Nephron progenitor cell (in vitro differentiated cells): ENCODE data around the gene SMYD1.
A peak's percentile ranks its signal among the peaks of the same experiment; 100 is the strongest.

Source experiments
- DNase-seq: peaks from one replicate; pipeline ENCODE4 v3.0.0; 2021
- H3K27ac Mint-ChIP-seq: 2 replicates; pipeline ENCODE4 v1.8.0; 2021; ENCODE audit warnings: mild to moderate bottlenecking, moderate library complexity, mixed read lengths
- H3K27me3 Mint-ChIP-seq: 2 replicates; pipeline ENCODE4 v1.8.0; 2021; ENCODE audit warnings: mild to moderate bottlenecking, low read depth, mixed read lengths; ENCODE audit not compliant: poor library complexity
- H3K36me3 Mint-ChIP-seq: 2 replicates; pipeline ENCODE4 v1.8.0; 2021; ENCODE audit warnings: low read depth, mixed read lengths
- H3K4me1 Mint-ChIP-seq: 2 replicates; pipeline ENCODE4 v1.8.0; 2021; ENCODE audit warnings: mixed read lengths
- H3K4me3 Mint-ChIP-seq: 2 replicates; pipeline ENCODE4 v1.8.0; 2021; ENCODE audit warnings: mild to moderate bottlenecking, moderate library complexity, mixed read lengths
- H3K9me3 Mint-ChIP-seq: 2 replicates; pipeline ENCODE4 v1.8.0; 2021; ENCODE audit warnings: mild to moderate bottlenecking, moderate library complexity, mixed read lengths
- CTCF ChIP-seq: fragments of 200-600 bp; sonication (generic); IDR thresholded peaks from 2 replicates; pipeline ENCODE4 v1.5.0; 2021; ENCODE audit warnings: antibody characterized with exemption

SMYD1 gene

GRCh38 chr2:88053296-88053695 lies 14.3 kb upstream of the SMYD1 start:
- DNase-seq = no peak
- Mint-ChIP-seq H3K4me3 (peak overlapping the region; percentile 97), H3K9me3 (no peaks in the 10 kb centered on the region), H3K36me3 (peaks cover 37% of the 10 kb centered on the region), H3K27ac (peak overlapping the region; percentile 4), H3K27me3 (peaks cover 8% of the 10 kb centered on the region), H3K4me1 (peaks cover 40% of the 10 kb centered on the region)
- TF ChIP-seq CTCF = no peak

- H3K36me3 Mint-ChIP-seq = peaks cover 33% of the 10 kb centered on the region
- H3K27me3 Mint-ChIP-seq = peaks cover 12% of the 10 kb centered on the region
- TF ChIP-seq CTCF = no peak
- H3K9me3 Mint-ChIP-seq = no peaks in the 10 kb centered on the region
- DNase-seq = no peak
- peaks cover 40% of the 10 kb centered on the region for H3K4me1 Mint-ChIP-seq
- peak overlapping the region; percentile 4 for H3K27ac Mint-ChIP-seq
- H3K4me3 Mint-ChIP-seq = peak overlapping the region; percentile 97
These were observed 13.5 kb upstream of the SMYD1 start for GRCh38 chr2:88053934-88054781.

GRCh38 chr2:88054782-88055370 lies 12.7 kb upstream of the SMYD1 start:
- TF ChIP-seq CTCF = no peak
- peaks cover 30% of the 10 kb centered on the region for H3K36me3 Mint-ChIP-seq
- no peak for DNase-seq
- H3K27me3 Mint-ChIP-seq = peaks cover 12% of the 10 kb centered on the region
- H3K27ac Mint-ChIP-seq = peak overlapping the region; percentile 88
- peaks cover 40% of the 10 kb centered on the region for H3K4me1 Mint-ChIP-seq
- H3K4me3 Mint-ChIP-seq = peak overlapping the region; percentile 97
- H3K9me3 Mint-ChIP-seq = no peaks in the 10 kb centered on the region

GRCh38 chr2:88055371-88056128 lies 12.1 kb upstream of the SMYD1 start, which contains the start of gene KRCC1:
Gene KRCC1 (minus strand): TSS chr2:88055783. CDS start chr2:88028563, 27,220 bp downstream.
- Mint-ChIP-seq H3K27me3 (peaks cover 12% of the 10 kb centered on the region), H3K27ac (peak within 1 kb of the TSS; percentile 88), H3K4me1 (peaks cover 40% of the 10 kb centered on the region), H3K36me3 (peaks cover 26% of the 10 kb centered on the region), H3K4me3 (peak within 1 kb of the TSS; percentile 97), H3K9me3 (no peaks in the 10 kb centered on the region)
- no peak for TF ChIP-seq CTCF
- DNase-seq = peak; percentile 94

- Mint-ChIP-seq H3K27me3 (peaks cover 12% of the 10 kb centered on the region), H3K4me1 (peaks cover 45% of the 10 kb centered on the region), H3K9me3 (no peaks in the 10 kb centered on the region), H3K36me3 (peaks cover 13% of the 10 kb centered on the region), H3K4me3 (no peak overlapping the region), H3K27ac (no peak overlapping the region)
- no peak for DNase-seq
- TF ChIP-seq CTCF = no peak
These were observed 10.2 kb upstream of the SMYD1 start for GRCh38 chr2:88057437-88057844.
